Tibial nerve (tissue), 4 donors: Measurements from ENCODE around the gene RIOK2. TPM values are rescaled to one million over a fixed set of nuclear protein-coding genes. Genes with fewer than 3 reads are reported as not detected.

Experiments
- DNase-seq, 2 donors: peaks; one replicate each; pipeline ENCODE4 v3.0.0-alpha.2; 2019; ENCODE audit warnings: low spot score in 2 of 2
- H3K27ac ChIP-seq, 4 donors: fragments of 200-600 bp; sonication (generic) in 3 of 4; one replicate each; pipeline ENCODE4 v1.5.1; 2017 to 2019; ENCODE audit warnings: mild to moderate bottlenecking in 1 of 4
- H3K27me3 ChIP-seq, 2 donors: fragments of 200-600 bp; sonication (generic) in 1 of 2; one replicate each; pipeline versions ENCODE4 v1.5.1 to v1.6.0; 2017 to 2019
- H3K36me3 ChIP-seq, 3 donors: fragments of 200-600 bp; sonication (generic); one replicate each; pipeline ENCODE4 v1.5.1; 2018 to 2019
- H3K4me1 ChIP-seq, 4 donors: fragments of 200-600 bp; sonication (generic) in 3 of 4; one replicate each; pipeline ENCODE4 v1.5.1; 2017 to 2019
- H3K4me3 ChIP-seq, 4 donors: fragments of 200-600 bp; sonication (generic) in 3 of 4; one replicate each; pipeline ENCODE4 v1.5.1; 2017 to 2019; ENCODE audit warnings: mild to moderate bottlenecking in 1 of 4, moderate library complexity in 1 of 4
- H3K9me3 ChIP-seq, 4 donors: fragments of 200-600 bp; sonication (generic) in 3 of 4; one replicate each; pipeline ENCODE4 v1.5.1; 2017 to 2019
- CTCF ChIP-seq, 5 experiments: fragments of 200-600 bp in 3 of 5; fragments of 450-650 bp in 2 of 5; sonication (generic) in 3 of 5; IDR thresholded peaks; one replicate each; pipeline ENCODE4 v1.5.1; 2016 to 2019; ENCODE audit warnings: antibody characterized with exemption in 5 of 5, mild to moderate bottlenecking in 3 of 5, moderate library complexity in 2 of 5
- EP300 ChIP-seq, 2 donors: sonication (generic); formaldehyde crosslinking; IDR thresholded peaks; one replicate each; pipeline ENCODE4 v1.6.1; 2017; ENCODE audit warnings: antibody characterized with exemption in 2 of 2, mild to moderate bottlenecking in 1 of 2
- POLR2A ChIP-seq, 2 donors: fragments of 450-650 bp; IDR thresholded peaks; one replicate each; pipeline ENCODE4 v1.6.1; 2017; ENCODE audit warnings: antibody characterized with exemption in 2 of 2, mild to moderate bottlenecking in 2 of 2, moderate library complexity in 2 of 2
- WGBS, 2 donors: methylation state at CpG; one replicate each; pipeline ENCODE4 v1.1.5; 2018; 5-methylcytosine and 5-hydroxymethylcytosine counted together
- total RNA-seq, 4 donors: library from RNA; depleted of rRNA; stranded (reverse); fragments of >200 nt; gene quantifications; one replicate each; pipeline ENCODE4 v1.1.0, GENCODE V29; 2016

The RIOK2 gene
- total RNA-seq, 4 donors from 2014 or later = 16.7 to 44.7 (median 27.3) TPM

DNA sequence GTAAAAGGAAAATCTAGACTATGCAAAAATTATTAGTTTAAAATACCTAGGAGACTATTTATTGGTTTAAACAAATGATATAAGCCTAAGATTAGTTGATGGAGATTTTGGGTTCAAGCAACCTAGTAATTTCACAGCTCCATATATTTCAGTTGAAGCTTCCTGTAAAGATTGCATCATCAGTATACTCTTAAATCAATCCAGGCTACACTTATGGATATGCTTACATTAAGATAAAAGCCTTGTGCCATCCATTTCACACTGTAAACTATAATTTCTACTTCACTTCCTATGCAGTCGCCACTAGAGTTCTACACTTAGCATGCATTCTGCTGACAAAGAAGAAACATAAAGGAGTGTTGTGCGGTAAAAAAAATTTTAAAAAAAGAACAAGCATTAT lies 33.3 kb downstream of the RIOK2 start:
- H3K27ac ChIP-seq = no peak overlapping the region
- no peaks in the 10 kb centered on the region for H3K27me3 ChIP-seq
- H3K9me3 ChIP-seq = no peaks in the 10 kb centered on the region
- no peak for DNase-seq
- H3K4me3 ChIP-seq = no peak overlapping the region
- H3K36me3 ChIP-seq = no peaks in the 10 kb centered on the region
- 69 to 80% methylated on average over 2 of the region's 2 CpGs for WGBS, 2 donors
- no peaks in the 10 kb centered on the region for H3K4me1 ChIP-seq
- TF ChIP-seq CTCF (IDR thresholded peaks at IDR 0.05) = no peak
- no peak for TF ChIP-seq POLR2A (IDR thresholded peaks at IDR 0.05)

DNA sequence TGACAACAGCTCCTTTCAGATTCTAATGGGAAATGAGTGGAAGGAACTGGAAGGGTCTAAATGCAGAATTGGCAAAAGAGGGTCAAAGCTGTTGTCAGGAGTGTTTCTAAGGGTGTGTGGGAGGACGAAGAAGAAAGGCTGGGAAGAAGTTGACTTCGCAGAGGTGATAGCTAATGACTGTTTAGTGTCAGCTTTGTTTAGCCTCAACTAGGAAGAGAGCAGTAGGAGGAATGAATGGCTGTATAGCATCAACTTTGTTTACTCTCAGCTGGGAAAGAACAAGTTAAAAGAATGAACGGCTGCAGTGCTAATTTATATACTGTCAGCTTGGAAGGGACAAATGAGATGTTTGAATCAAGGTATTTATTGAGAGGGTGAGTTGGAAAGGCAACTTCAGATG lies 34.8 kb downstream of the RIOK2 start:
- no peaks in the 10 kb centered on the region for H3K36me3 ChIP-seq
- no peak for DNase-seq
- no peak overlapping the region for H3K27ac ChIP-seq
- no peaks in the 10 kb centered on the region for H3K4me1 ChIP-seq
- no peak for TF ChIP-seq CTCF (IDR thresholded peaks at IDR 0.05)
- TF ChIP-seq EP300 (IDR thresholded peaks at IDR 0.05) = no peak
- no peak for TF ChIP-seq POLR2A (IDR thresholded peaks at IDR 0.05)
- no peaks in the 10 kb centered on the region for H3K9me3 ChIP-seq
- WGBS, 2 donors = 23 to 28% methylated on average over 3 of the region's 3 CpGs
- H3K27me3 ChIP-seq = no peaks in the 10 kb centered on the region
- no peak overlapping the region for H3K4me3 ChIP-seq

- 98 to 100% methylated on average over 2 of the region's 2 CpGs for WGBS, 2 donors
- H3K36me3 ChIP-seq = no peaks in the 10 kb centered on the region
- no peak overlapping the region for H3K4me3 ChIP-seq
- peaks cover 0 to 9% (median 0%) of the 10 kb centered on the region in 4 donors for H3K4me1 ChIP-seq
- H3K9me3 ChIP-seq = no peaks in the 10 kb centered on the region
- TF ChIP-seq EP300 (IDR thresholded peaks at IDR 0.05) (no peak), CTCF (IDR thresholded peaks at IDR 0.05) (no peak), POLR2A (IDR thresholded peaks at IDR 0.05) (no peak)
- no peak for DNase-seq
- no peaks in the 10 kb centered on the region for H3K27me3 ChIP-seq
- no peak overlapping the region for H3K27ac ChIP-seq
Observed at GRCh38 chr5:97143704-97144103, 39.3 kb downstream of the RIOK2 start.

DNA sequence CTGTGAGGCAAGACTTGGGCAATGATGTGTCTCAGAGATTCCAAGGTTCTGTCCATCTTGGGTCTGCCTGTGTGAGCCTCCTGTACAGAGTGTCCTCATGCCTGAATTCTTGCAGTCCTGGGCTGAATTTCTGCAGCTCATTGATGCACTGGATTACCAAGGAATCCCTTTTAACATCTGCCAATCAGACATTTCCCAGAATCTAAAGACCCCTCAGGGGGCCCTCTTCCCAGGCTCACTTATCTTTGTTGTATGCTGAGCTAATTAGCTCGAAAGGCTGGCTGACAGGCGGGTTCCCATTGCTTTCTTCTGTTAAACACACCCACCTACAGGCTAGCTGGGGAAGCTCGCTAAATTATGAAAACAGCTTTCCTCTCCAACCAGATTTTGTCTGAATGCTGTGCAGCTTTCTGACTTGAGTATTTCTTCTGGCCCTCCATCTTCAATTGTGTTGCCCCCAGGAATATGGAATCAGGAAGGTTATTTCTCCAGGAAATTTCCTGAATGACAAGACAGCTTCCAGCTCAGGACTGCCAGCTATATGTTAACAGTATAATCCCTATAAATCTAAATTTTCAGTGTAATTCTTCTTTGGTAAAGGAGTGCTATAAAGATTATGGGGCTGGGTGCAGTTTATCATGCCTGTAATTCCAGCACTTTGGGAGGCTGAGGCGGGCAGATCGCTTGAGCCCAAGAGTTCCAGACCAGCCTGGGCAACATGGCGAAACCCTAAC lies 40.4 kb downstream of the RIOK2 start, which contains the start of gene LIX1:
Gene LIX1, minus strand, starts transcription at position 91 of the 734 bp plus-strand sequence. Its CDS starts 35 bp downstream, at position 56.
- H3K36me3 ChIP-seq = no peaks in the 10 kb centered on the region
- TF ChIP-seq EP300 (IDR thresholded peaks at IDR 0.05) (no peak), CTCF (IDR thresholded peaks at IDR 0.05) (peak in 4 of 5 experiments; percentile 38 to 50 (median 44)), POLR2A (IDR thresholded peaks at IDR 0.05) (no peak)
- no peaks in the 10 kb centered on the region for H3K27me3 ChIP-seq
- no peak within 1 kb of the TSS for H3K4me3 ChIP-seq
- no peaks in the 10 kb centered on the region for H3K9me3 ChIP-seq
- H3K27ac ChIP-seq = no peak within 1 kb of the TSS
- peak in 1 of 2 donors; percentile 16 for DNase-seq
- H3K4me1 ChIP-seq = peaks cover 0 to 9% (median 0%) of the 10 kb centered on the region in 4 donors
- 44% methylated on average over 6 of the region's 6 CpGs for WGBS, 2 donors

GRCh38 chr5:97141539-97141938 lies 41.5 kb downstream of the RIOK2 start:
- H3K4me3 ChIP-seq = no peak overlapping the region
- no peak for TF ChIP-seq POLR2A (IDR thresholded peaks at IDR 0.05)
- TF ChIP-seq EP300 (IDR thresholded peaks at IDR 0.05) = no peak
- TF ChIP-seq CTCF (IDR thresholded peaks at IDR 0.05) = no peak
- no peak overlapping the region for H3K27ac ChIP-seq
- no peaks in the 10 kb centered on the region for H3K27me3 ChIP-seq
- WGBS, 2 donors = 63 to 75% methylated on average over 2 of the region's 2 CpGs
- H3K4me1 ChIP-seq = peaks cover 0 to 9% (median 0%) of the 10 kb centered on the region in 4 donors
- H3K9me3 ChIP-seq = no peaks in the 10 kb centered on the region
- DNase-seq = no peak
- H3K36me3 ChIP-seq = no peaks in the 10 kb centered on the region
